GM18505 (cell line): ENCODE results near the gene RHOA.
"Not testable (repeated sequence)": the region's sequence is repeated elsewhere in the genome, so short reads cannot be mapped to it uniquely, and the experiment has no call there.

Experiments used
- ATAC-seq: cut with Tn5 transposase; IDR thresholded peaks from one replicate; pipeline ENCODE4 v1.9.1; 2021; ENCODE audit not compliant: unreplicated experiment
- POLR2A ChIP-seq: IDR thresholded peaks from 4 replicates; pipeline ENCODE4 v1.6.1; 2011; ENCODE audit warnings: borderline replicate concordance; ENCODE audit not compliant: insufficient read depth, insufficient read length; ENCODE audit errors: extremely low read depth

RHOA gene

GRCh38 chr3:49370585-49371290, 41.0 kb downstream of the RHOA start:
- ATAC-seq = no peak
- TF ChIP-seq POLR2A = no peak

DNA sequence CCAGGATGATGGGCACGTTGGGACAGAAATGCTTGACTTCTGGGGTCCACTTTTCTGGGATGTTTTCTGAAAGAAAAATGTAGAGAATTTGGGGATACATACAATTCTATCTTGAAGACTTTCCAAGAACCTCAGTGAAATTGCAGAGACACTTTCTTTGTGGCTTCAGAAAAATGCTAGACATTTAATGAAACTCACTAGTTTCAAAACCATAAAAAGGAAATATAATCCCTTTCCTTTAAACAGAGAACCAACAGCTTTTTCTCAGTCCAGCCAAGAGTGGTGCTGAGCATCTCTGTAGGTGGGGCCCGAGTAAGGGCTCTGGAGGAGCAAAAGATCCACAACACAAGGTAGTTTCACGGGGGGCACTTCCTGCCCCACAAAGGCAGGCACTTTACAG, 49.2 kb downstream of the RHOA start:
- no peak for TF ChIP-seq POLR2A
- ATAC-seq = no peak

DNA sequence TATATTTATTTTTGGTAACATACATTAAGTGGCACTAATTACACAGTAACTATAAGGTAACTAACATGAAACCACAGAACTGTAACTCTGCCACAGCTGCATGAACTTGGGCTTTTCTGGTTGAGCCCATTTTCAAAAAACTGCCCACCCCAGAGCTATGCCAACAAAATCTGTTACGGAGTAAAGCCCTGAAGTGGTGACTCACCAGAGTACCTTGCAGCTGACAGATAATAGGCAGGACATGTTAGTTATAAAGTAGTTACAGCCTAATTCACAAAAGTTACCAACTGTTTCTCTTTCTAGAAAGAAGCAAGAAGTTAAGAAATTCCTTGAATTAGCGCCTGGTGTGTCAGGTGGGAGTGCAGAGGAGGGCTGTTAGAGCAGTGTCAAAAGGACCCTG, 52.2 kb downstream of the RHOA start:
- TF ChIP-seq POLR2A = no peak
- ATAC-seq = no peak

- peak; percentile 9 for ATAC-seq
- TF ChIP-seq POLR2A = no peak
Observed at GRCh38 chr3:49358884-49359225, 52.9 kb downstream of the RHOA start.

DNA sequence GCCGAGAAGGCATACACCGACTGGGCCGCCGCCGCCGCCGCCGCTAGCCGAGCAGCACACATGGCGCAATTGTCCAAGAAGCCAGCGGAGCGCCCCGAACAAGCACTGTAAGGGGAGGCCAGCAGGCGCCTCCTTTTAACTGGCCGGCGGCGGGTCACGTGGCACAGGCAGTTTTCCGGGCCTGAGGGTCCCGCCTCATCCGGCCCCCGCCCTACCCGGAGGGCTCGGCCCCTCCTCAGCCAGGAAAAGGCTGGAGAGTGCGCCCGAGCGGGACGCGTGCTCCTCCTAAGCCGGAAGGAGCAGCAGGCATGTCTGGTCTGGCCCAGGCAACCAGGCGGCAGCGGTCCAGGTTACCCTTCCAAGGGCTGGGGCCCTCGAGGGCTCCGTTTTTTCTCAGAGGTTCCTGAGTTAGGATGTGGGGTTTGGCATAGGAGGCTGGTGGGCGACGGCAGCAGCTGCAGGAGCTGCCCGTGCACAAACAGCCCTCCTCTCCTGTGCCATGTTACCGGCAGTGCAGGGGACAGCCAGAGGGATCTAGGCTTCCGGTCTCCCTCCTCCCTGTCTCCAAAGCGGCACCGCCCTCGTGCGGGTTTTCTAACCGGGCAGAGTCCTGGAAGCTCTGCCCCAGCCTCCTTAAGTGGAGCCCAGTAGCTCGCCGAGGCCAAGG, 53.4 kb downstream of the RHOA start, which contains the start of gene GPX1:
GPX1 (minus strand) TSS at position 137 of the 667 bp plus-strand sequence; CDS start at position 62, 75 bp downstream.
- peak; percentile 80 for ATAC-seq
- TF ChIP-seq POLR2A = peak; percentile 96

- ATAC-seq = peak; percentile 36
Observed at GRCh38 chr3:49357443-49358216, 54.1 kb downstream of the RHOA start.

DNA sequence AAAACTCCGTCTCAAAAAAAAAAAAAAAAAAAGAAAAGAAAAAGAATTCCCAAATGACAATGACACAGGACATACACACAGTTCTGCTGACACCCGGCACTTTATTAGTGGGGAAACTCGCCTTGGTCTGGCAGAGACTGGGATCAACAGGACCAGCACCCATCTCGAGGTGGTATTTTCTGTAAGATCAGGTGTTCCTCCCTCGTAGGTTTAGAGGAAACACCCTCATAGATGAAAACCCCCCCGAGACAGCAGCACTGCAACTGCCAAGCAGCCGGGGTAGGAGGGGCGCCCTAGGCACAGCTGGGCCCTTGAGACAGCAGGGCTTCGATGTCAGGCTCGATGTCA, 54.7 kb downstream of the RHOA start:
- not testable (repeated sequence) for ATAC-seq

DNA sequence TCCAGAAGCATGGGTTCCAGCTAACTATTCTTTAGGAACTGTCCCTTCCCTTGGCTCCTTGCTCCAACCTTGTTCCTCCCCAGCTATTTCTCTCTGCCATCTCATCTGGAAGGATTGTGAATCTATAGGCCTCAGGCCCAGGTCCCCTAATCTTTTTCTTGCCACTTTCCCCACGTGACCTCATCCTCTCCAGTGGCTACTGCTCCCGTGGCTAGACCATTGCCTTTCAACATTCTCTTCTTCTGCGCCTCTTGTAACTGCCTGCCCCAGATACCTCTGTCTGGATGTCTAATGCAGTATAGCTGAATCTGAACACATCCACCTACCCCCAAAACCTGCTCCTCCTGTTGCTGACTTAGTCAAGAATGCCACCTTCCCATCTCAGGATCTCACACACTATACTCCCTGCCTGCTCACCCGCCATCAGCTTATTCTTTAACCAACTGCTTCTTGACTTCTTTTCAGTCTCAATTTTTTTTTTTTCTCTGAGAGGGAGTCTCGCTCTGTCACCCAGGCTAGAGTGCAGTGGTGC, 58.8 kb downstream of the RHOA start:
- no peak for TF ChIP-seq POLR2A
- ATAC-seq = no peak

DNA sequence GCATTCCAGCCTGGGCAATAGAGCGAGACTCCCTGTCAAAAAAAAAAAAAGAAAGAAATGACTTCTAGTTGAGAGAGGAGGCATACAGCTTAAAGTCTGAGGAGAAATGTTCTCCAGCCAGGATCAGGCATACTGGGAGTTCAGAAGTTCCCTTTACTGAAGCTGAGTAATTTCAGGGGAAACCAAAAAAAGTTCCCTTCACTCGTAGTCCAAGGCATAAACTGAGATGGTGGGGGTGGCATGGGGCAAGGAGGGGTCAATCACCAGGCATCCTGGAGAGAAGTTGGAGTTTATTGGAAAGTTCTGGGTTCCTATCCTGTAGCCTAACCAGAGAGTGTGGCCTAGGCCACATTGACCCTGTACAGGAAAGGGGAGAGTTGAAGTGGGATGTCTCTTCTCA, 59.5 kb downstream of the RHOA start:
- TF ChIP-seq POLR2A = no peak

DNA sequence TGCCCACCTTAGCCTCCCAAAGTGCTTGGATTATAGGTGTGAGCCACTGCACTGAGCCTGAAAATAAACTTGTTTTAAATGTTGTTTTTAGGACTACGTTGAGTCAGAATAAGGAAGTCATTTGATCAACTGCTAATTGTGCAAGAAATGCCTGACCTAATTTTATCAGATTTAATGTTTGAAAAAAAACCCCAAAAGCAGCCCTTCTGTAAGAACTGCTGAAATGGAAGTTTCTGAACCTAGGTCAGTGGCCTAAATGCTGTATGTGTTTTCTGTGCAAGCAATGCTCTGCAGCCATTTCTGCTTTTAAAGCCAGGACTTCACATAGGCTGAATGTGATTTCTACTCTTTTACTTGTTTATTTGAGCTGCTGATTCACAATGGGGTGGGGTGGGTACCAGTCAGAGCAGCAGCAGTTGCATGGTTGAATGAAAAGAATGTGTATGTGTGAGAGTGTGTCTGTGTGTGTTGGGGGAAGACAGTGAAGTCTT, 60.2 kb downstream of the RHOA start:
- TF ChIP-seq POLR2A = no peak
- ATAC-seq = no peak

More for the DNA sequence above, 59.5 kb downstream of the RHOA start:
- no peak for ATAC-seq

DNA sequence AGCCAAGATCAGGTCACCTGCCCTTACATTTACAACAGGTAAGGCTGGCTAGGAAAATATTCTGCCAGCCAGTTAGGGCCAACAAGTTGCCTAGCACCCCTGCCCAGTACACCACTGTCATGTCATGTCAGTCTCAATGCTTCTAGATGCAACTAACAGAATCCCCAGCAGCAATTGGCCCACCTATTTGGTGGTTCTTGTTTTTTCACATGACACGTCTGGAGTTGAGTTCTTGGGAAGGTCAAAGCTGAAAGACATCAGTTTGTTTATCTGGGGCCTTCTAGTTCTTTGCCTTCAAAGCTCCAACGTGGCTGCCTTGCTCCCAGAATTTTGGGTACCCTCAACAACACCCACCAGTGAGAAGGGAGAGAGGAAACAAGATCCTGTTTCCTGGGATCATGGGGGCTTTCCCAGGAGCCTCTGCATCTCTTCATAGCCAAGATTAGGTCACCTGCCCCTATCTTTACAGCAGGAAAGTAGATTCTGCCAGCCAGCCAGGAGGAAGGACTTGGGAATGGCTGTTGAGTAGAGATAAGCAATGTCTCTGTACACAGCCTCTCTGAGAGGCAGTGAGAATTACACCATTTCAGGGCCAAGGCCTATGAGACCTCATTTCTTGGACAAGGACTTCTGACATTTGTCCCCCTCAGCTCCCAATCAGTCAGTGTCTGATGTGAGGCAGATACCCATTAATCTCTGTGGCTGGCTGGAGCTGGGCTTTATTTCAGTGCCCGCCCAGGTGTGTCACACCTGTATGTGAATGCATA, 62.2 kb downstream of the RHOA start:
- no peak for ATAC-seq
- no peak for TF ChIP-seq POLR2A

DNA sequence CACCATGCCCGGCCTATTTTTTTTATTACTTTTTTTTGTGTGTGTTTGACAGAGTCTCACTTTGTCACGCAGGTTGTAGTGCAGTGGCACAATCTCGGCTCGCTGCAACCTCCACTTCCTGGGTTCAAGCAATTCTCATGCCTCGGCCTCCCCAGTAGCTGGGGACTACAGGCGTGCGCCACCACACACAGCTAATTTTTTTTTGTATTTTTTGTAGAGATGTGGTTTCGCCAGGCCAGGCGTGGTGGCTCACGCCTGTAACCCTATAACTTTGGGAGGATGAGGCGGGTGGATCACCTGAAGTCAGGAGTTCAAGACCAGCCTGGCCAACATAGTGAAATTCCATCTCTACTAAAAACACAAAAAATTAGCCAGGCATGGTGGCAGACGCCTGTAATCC, 63.4 kb downstream of the RHOA start:
- ATAC-seq = not testable (repeated sequence)

DNA sequence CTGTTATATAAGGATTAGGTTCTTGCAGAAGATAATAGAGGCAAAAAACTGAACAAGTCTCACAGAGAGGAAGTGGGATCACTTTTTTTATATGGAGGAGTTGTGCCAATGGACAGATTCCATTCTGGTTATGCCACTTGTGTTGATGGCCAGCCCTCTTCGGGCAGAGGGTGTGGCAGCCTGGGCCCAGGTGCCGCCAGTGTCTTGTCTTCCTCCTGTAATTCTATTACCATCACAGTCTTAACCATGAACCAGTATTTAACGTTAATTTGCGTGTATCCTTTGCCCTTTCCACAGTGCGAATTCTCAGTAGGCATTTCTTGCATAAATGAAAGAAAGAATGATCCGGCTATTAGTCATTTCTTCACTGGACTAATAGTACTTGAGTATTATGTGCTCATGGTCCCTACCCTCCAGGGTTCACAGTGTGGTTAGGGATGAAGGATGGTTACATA, 65.0 kb downstream of the RHOA start:
- TF ChIP-seq POLR2A = no peak
- no peak for ATAC-seq
